ENCODE data around the gene GNG3.
"Not testable (repeated sequence)": the region's sequence is repeated elsewhere in the genome, so short reads cannot be mapped to it uniquely, and the experiment has no call there.

GNG3 gene

DNA sequence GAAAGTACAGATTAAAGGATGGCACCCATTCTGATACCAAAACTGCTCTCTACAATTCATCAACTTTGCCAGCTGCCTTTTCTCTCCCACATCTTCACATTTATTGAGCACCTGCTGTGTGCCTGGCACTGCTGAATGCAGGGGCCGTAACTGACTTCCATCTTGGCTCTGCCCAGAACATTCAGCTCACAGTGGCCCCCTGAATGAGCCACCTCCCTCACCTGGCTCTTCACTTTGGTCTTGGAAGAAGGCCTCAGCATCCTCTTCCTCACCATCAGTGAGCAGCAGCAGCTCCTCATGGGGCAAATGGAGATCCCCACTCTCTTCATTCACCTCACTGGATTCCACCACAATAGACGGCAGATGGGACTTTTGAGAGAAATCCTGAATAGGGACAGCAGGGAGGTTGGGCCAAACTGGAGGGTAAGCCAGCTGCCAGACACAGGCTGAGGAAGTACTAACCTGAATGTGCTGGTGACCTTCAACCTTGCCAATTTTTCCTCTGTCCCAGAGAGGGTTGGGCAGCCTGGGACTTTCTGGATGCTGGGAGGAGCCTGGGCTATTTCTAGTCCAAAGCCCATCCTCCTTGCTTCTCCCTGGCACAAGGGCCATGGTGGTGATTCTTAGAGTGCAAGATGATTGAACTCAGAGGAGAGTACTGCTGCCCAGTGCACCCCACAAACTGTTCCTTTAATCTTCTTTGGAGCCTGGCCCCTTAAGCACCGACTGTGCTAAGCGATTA is 37.9 kb upstream of the GNG3 start:
- no peak for DNase-seq (ENCODE audit: extremely low read depth, low read depth)

GRCh38 chr11:62671236-62671607 is 36.3 kb upstream of the GNG3 start:
- DNase-seq (ENCODE audit: extremely low read depth, low read depth): no peak

More for the DNA sequence above, 37.9 kb upstream of the GNG3 start:
- TF ChIP-seq CTCF (IDR thresholded peaks at IDR 0.05; ENCODE audit: low read depth, low read length): no peak

DNA sequence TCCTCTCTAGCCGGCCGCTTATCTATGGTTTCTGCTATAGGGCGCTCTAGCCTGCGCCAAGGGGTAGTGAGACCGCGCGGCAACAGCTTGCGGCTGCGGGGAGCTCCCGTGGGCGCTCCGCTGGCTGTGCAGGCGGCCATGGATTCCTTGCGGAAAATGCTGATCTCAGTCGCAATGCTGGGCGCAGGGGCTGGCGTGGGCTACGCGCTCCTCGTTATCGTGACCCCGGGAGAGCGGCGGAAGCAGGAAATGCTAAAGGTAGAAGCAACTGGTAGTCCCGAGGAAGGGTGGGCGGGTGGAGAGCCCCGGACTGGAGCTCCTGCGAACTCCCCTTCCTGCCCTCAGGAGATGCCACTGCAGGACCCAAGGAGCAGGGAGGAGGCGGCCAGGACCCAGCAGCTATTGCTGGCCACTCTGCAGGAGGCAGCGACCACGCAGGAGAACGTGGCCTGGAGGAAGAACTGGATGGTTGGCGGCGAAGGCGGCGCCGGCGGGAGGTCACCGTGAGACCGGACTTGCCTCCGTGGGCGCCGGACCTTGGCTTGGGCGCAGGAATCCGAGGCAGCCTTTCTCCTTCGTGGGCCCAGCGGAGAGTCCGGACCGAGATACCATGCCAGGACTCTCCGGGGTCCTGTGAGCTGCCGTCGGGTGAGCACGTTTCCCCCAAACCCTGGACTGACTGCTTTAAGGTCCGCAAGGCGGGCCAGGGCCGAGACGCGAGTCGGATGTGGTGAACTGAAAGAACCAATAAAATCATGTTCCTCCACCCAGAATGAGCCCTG is 35.7 kb upstream of the GNG3 start, which contains the start of the genes LBHD1 and UQCC3:
LBHD1 (minus strand) TSS at position 660 of the 782 bp plus-strand sequence. CDS start 2,236 bp downstream, outside the sequence.
UQCC3 (plus strand) TSS at position 66 of the 782 bp plus-strand sequence; CDS start at position 139, 73 bp downstream.
- TF ChIP-seq CTCF (IDR thresholded peaks at IDR 0.05; ENCODE audit: low read depth, low read length): no peak

More at GRCh38 chr11:62671236-62671607, 36.3 kb upstream of the GNG3 start:
- no peak for TF ChIP-seq CTCF (IDR thresholded peaks at IDR 0.05; ENCODE audit: low read depth, low read length)

DNA sequence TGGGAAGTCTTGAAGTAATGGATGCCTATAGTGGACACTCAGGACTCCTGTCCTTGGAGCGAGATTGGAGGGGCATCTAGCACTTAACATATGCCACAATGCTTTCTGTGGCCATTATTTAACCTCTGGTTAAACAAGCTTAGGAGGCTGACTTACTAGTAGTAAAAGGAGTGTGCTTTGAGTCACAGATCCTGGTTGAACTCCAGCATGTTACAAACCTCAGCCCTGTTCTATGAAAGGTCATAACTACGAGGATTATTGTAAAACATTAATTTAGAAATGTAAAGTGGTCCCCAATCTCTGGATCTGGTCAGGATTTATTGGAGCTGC is 34.3 kb upstream of the GNG3 start:
- no peak for DNase-seq (ENCODE audit: extremely low read depth, low read depth)
- TF ChIP-seq CTCF (IDR thresholded peaks at IDR 0.05; ENCODE audit: low read depth, low read length): no peak

More for the DNA sequence above, 35.7 kb upstream of the GNG3 start, which contains the start of the genes LBHD1 and UQCC3:
- peak; percentile 53 for DNase-seq (ENCODE audit: extremely low read depth, low read depth)

GRCh38 chr11:62675415-62675814 is 32.1 kb upstream of the GNG3 start:
- DNase-seq (ENCODE audit: extremely low read depth, low read depth): not testable (repeated sequence)

DNA sequence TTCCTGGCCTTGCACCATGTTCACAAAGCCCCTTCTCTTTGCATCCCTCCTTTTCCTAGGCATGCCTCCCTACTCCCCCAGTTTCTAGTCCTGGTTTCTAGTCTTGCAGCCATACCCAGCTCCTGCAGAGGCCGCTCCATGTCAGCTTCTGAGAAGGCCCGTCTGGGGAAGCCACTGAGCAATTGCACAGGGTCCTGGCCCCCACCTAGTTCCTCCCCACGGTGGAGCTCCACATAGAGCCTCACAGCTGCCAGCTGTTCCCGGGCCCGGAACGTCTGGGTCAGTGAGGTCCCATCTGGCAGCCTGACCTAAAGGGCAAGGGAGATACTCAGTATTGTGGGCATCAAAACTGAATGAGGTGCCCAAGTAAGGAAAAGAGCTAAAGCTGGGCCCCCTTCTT is 30.8 kb upstream of the GNG3 start:
- TF ChIP-seq CTCF (IDR thresholded peaks at IDR 0.05; ENCODE audit: low read depth, low read length): no peak
- DNase-seq (ENCODE audit: extremely low read depth, low read depth): no peak

DNA sequence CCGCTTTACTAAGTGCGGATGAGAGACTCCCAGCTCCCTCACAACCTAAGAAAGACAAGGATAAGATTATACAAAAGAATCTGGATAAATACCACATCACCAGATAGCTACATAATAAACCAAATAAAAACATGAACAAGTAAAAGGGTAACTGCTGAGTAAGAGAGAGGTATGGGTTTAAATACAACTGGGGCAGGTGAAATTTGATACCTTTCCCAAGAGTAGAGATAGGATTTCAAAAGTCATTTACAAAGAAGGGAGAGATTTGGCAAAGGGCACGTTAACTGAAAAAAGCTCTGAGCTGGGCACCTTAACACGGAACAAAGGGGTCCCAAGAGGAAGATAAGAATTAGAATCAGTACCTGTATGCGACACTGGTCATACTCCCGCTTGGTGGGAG is 30.3 kb upstream of the GNG3 start:
- no peak for DNase-seq (ENCODE audit: extremely low read depth, low read depth)
- TF ChIP-seq CTCF (IDR thresholded peaks at IDR 0.05; ENCODE audit: low read depth, low read length): no peak

Measured in AG09319 (cell line).